Keratinocyte (primary cell): ENCODE data around the gene BARD1. TPM values are rescaled to one million over a fixed set of nuclear protein-coding genes. Genes with fewer than 3 reads are reported as not detected.

ENCODE experiments used
- DNase-seq: peaks from one replicate; pipeline ENCODE4 v3.0.0-alpha.2; 2011; ENCODE audit warnings: low read depth, missing footprints, low spot score
- FAIRE-seq: peaks from 2 replicates; lab custom pipeline; 2011; peaks lifted over from hg19 to GRCh38; lab: Jason Lieb, UNC
- H2AFZ ChIP-seq: 2 replicates; pipeline ENCODE4 v1.6.0; 2012; ENCODE audit warnings: low read length, control low read depth, inconsistent platforms; ENCODE audit not compliant: control insufficient read depth
- H3K27ac ChIP-seq: 2 replicates; pipeline ENCODE4 v1.5.1; 2011; ENCODE audit warnings: low read length; ENCODE audit not compliant: control insufficient read depth, insufficient read depth
- H3K27me3 ChIP-seq: 3 replicates; pipeline ENCODE4 v1.6.0; 2011; ENCODE audit warnings: low read length; ENCODE audit not compliant: control insufficient read depth, insufficient read depth; ENCODE audit errors: extremely low read depth
- H3K36me3 ChIP-seq, 2 experiments: 2 replicates in 1 of 2; 3 replicates in 1 of 2; pipeline ENCODE4 v1.5.1; 2011; ENCODE audit warnings: low read length in 2 of 2, mild to moderate bottlenecking in 1 of 2; ENCODE audit not compliant: control insufficient read depth in 2 of 2, insufficient read depth in 2 of 2; ENCODE audit errors: extremely low read depth in 1 of 2
- H3K4me1 ChIP-seq: 3 replicates; pipeline ENCODE4 v1.5.1; 2011; ENCODE audit warnings: low read length; ENCODE audit not compliant: control insufficient read depth, insufficient read depth; ENCODE audit errors: extremely low read depth
- H3K4me2 ChIP-seq: 3 replicates; pipeline ENCODE4 v1.6.0; 2011; ENCODE audit warnings: low read depth, low read length; ENCODE audit not compliant: control insufficient read depth, insufficient read depth; ENCODE audit errors: extremely low read depth
- H3K4me3 ChIP-seq, 3 experiments: fragments of 200-600 bp in 1 of 3; sonication (generic) in 1 of 3; 2 replicates in 2 of 3; 3 replicates in 1 of 3; pipeline ENCODE4 v1.5.1; 2011 to 2016; ENCODE audit warnings: low read length in 3 of 3, mild to moderate bottlenecking in 3 of 3, control low read depth in 2 of 3, inconsistent platforms in 1 of 3, low read depth in 1 of 3, mixed read lengths in 1 of 3, mixed run types in 1 of 3, moderate library complexity in 1 of 3; ENCODE audit not compliant: control insufficient read depth in 2 of 3, insufficient read depth in 2 of 3; ENCODE audit errors: extremely low read depth in 1 of 3
- H3K79me2 ChIP-seq: 2 replicates; pipeline ENCODE4 v1.6.0; 2012; ENCODE audit warnings: low read length; ENCODE audit not compliant: control insufficient read depth, insufficient read depth
- H3K9ac ChIP-seq: 3 replicates; pipeline ENCODE4 v1.6.0; 2011; ENCODE audit warnings: low read length; ENCODE audit not compliant: control insufficient read depth, insufficient read depth; ENCODE audit errors: extremely low read depth
- H3K9me1 ChIP-seq: 3 replicates; pipeline ENCODE4 v1.6.0; 2011; ENCODE audit warnings: low read length; ENCODE audit not compliant: control insufficient read depth, insufficient read depth; ENCODE audit errors: extremely low read depth
- H3K9me3 ChIP-seq: 2 replicates; pipeline ENCODE4 v1.5.1; 2012; ENCODE audit warnings: low read depth, low read length; ENCODE audit not compliant: control insufficient read depth
- H4K20me1 ChIP-seq: 3 replicates; pipeline ENCODE4 v1.6.0; 2011; ENCODE audit warnings: low read length; ENCODE audit not compliant: control insufficient read depth, insufficient read depth; ENCODE audit errors: extremely low read depth
- EZH2 ChIP-seq: IDR thresholded peaks from one replicate; pipeline ENCODE4 v1.6.1; 2012; ENCODE audit warnings: inconsistent platforms, mild to moderate bottlenecking, low read length, moderate library complexity
- dilution Hi-C: fragments of 300-500 bp; cut with MboI; formaldehyde crosslinking; loops from one replicate; pipeline ENCODE4 v1.7.0; 2020; ENCODE audit warnings: low sequenced_read_pairs; ENCODE audit not compliant: extremely low pct_ligation_motif_present
- polyA plus RNA-seq, 5 experiments: library from polyadenylated mRNA; depleted of rRNA in 3 of 5; stranded (reverse) in 3 of 5; stranded (forward) in 1 of 5; unstranded in 1 of 5; fragments of >200 nt; gene quantifications; 1 replicate in 1 of 5; 2 replicates in 3 of 5; 3 replicates in 1 of 5; pipeline versions ENCODE4 v1.2.1 to v1.2.3, GENCODE V29; 2011 to 2012; ENCODE audit warnings: missing spikeins in 2 of 5, low read depth in 1 of 5, low replicate concordance in 1 of 5
- TF ChIP-seq, protein P1 (sequence below), 3 experiments: IDR thresholded peaks in 1 of 3; conservative IDR thresholded peaks in 1 of 3; optimal IDR thresholded peaks in 1 of 3; 2 replicates in 2 of 3; 3 replicates in 1 of 3; pipeline versions ENCODE3 to v1.5.1; 2011; ENCODE audit warnings: low read length in 3 of 3, mild to moderate bottlenecking in 3 of 3, moderate library complexity in 2 of 3, control low read depth in 1 of 3, inconsistent platforms in 1 of 3; ENCODE audit not compliant: insufficient read depth in 2 of 3; ENCODE audit errors: extremely low read depth in 1 of 3

The BARD1 gene
- polyA plus RNA-seq, 1 donor (not counting 4 experiments of a cell fraction or from before 2014, with no cell fraction given): 4.6 TPM

DNA sequence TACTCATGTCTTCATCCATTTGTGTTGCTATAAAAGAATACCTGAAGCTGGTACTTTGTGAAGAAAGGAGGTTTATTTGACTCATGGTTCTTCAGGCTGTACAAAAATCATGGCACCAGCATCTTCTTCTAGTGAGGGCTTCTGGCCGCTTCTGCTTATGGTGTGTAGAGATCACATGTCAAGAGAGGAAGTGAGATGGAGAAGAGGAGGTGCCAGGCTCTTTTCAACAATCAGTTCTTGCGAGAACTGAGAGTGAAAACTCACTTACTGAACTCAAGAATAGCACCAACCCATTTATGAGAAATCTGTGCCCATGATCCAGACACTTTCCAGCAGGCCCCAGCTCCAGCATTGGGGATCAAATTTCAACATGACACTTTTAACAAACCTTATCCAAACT is 30.0 kb upstream of the BARD1 start:
- H3K27me3 ChIP-seq: no peaks in the 10 kb centered on the region
- no peak overlapping the region for H2AFZ ChIP-seq
- H3K4me2 ChIP-seq: no peak overlapping the region
- no peaks in the 10 kb centered on the region for H3K9me1 ChIP-seq
- H3K4me1 ChIP-seq: no peaks in the 10 kb centered on the region
- FAIRE-seq (no peak), DNase-seq (no peak)
- no peaks in the 10 kb centered on the region for H3K36me3 ChIP-seq
- dilution Hi-C loops: no loop called here
- TF ChIP-seq, protein P1, sequence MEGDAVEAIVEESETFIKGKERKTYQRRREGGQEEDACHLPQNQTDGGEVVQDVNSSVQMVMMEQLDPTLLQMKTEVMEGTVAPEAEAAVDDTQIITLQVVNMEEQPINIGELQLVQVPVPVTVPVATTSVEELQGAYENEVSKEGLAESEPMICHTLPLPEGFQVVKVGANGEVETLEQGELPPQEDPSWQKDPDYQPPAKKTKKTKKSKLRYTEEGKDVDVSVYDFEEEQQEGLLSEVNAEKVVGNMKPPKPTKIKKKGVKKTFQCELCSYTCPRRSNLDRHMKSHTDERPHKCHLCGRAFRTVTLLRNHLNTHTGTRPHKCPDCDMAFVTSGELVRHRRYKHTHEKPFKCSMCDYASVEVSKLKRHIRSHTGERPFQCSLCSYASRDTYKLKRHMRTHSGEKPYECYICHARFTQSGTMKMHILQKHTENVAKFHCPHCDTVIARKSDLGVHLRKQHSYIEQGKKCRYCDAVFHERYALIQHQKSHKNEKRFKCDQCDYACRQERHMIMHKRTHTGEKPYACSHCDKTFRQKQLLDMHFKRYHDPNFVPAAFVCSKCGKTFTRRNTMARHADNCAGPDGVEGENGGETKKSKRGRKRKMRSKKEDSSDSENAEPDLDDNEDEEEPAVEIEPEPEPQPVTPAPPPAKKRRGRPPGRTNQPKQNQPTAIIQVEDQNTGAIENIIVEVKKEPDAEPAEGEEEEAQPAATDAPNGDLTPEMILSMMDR (optimal IDR thresholded peaks at IDR 0.05 in 1 of 3, IDR thresholded peaks at IDR 0.05 in 1 of 3, conservative IDR thresholded peaks at IDR 0.05 in 1 of 3; ENCODE audit: extremely low read depth in 1 of 3, insufficient read depth in 2 of 3, low read length in 3 of 3): no peak
- no peak for TF ChIP-seq EZH2
- no peaks in the 10 kb centered on the region for H3K79me2 ChIP-seq
- H3K27ac ChIP-seq: no peak overlapping the region
- H3K9ac ChIP-seq: no peak overlapping the region
- H3K4me3 ChIP-seq: no peak overlapping the region
- no peaks in the 10 kb centered on the region for H3K9me3 ChIP-seq
- no peaks in the 10 kb centered on the region for H4K20me1 ChIP-seq

DNA sequence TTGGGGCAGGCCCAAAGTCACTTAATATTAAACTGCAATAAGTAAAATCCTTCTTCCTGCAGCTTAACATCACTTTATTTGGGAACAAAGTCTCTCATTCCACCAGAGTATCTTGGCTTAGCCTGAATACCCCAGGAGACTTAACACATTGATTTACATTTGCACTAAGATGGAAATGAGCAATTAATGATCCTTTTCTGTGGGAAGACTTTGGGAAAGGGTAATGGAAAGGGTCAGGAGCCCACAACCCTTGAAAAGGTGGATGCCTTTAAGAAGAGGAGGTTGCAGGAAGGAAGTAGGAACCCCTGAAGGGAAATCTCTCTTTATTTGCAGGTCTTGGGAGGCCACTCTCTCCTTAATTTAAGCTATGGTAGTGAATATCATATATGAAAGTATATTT is 28.0 kb upstream of the BARD1 start:
- no peaks in the 10 kb centered on the region for H4K20me1 ChIP-seq
- H3K9ac ChIP-seq: no peak overlapping the region
- H2AFZ ChIP-seq: no peak overlapping the region
- no peaks in the 10 kb centered on the region for H3K9me3 ChIP-seq
- no peak overlapping the region for H3K4me3 ChIP-seq
- no peak overlapping the region for H3K4me2 ChIP-seq
- no peaks in the 10 kb centered on the region for H3K4me1 ChIP-seq
- H3K27ac ChIP-seq: no peak overlapping the region
- TF ChIP-seq EZH2: no peak
- TF ChIP-seq, protein P1 (optimal IDR thresholded peaks at IDR 0.05 in 1 of 3, IDR thresholded peaks at IDR 0.05 in 1 of 3, conservative IDR thresholded peaks at IDR 0.05 in 1 of 3; ENCODE audit: extremely low read depth in 1 of 3, insufficient read depth in 2 of 3, low read length in 3 of 3): no peak
- no peaks in the 10 kb centered on the region for H3K27me3 ChIP-seq
- no peaks in the 10 kb centered on the region for H3K9me1 ChIP-seq
- no peaks in the 10 kb centered on the region for H3K79me2 ChIP-seq
- H3K36me3 ChIP-seq: no peaks in the 10 kb centered on the region
- dilution Hi-C loops: no loop called here
- no peak for FAIRE-seq
- DNase-seq: no peak
